Glomerular endothelial cell (primary cell): ENCODE measurements around the gene IGFBPL1. TPM values are rescaled to one million over a fixed set of nuclear protein-coding genes. Genes with fewer than 3 reads are reported as not detected.
"Not testable (repeated sequence)": the region's sequence is repeated elsewhere in the genome, so short reads cannot be mapped to it uniquely, and the experiment has no call there.

Source experiments
- DNase-seq: peaks from one replicate; pipeline ENCODE4 v3.0.0-alpha.2; 2011; ENCODE audit warnings: low read depth, low spot score; ENCODE audit errors: extremely low read depth
- total RNA-seq: library from RNA; depleted of rRNA; stranded (reverse); fragments of >200 nt; gene quantifications from 2 replicates; pipeline ENCODE4 v1.2.3, GENCODE V29; 2015

IGFBPL1 gene
- total RNA-seq, 1 donor from 2014 or later: 0.35 TPM

- DNase-seq: no peak
Observed at GRCh38 chr9:38401994-38402393, 22.3 kb downstream of the IGFBPL1 start.

DNA sequence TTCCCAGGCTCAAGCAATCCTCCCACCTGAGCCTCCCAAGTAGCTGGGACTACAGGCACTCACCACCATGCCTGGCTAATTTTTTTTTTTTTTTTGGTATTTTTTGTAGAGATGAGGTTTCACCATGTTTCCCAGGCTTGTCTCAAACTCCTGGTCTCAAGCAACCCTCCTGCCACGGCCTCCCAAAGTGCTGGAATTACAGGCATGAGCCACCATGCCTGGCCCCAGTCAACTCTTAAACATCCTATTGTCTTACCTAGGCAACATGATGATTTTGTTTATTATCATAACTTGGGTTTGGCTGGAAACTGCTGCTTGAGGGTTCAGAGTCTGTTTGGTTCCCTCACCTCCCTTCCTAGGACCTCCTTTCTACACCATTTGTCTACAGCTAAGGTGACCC is 25.1 kb downstream of the IGFBPL1 start:
- not testable (repeated sequence) for DNase-seq

- DNase-seq: no peak
Observed at GRCh38 chr9:38396371-38396671, 27.9 kb downstream of the IGFBPL1 start.

- DNase-seq: no peak
Observed at GRCh38 chr9:38395653-38396370, 28.4 kb downstream of the IGFBPL1 start.

- DNase-seq: no peak
Observed at GRCh38 chr9:38394416-38394815, 29.8 kb downstream of the IGFBPL1 start.

- DNase-seq: no peak
Observed at GRCh38 chr9:38393128-38393796, 31.0 kb downstream of the IGFBPL1 start.

DNA sequence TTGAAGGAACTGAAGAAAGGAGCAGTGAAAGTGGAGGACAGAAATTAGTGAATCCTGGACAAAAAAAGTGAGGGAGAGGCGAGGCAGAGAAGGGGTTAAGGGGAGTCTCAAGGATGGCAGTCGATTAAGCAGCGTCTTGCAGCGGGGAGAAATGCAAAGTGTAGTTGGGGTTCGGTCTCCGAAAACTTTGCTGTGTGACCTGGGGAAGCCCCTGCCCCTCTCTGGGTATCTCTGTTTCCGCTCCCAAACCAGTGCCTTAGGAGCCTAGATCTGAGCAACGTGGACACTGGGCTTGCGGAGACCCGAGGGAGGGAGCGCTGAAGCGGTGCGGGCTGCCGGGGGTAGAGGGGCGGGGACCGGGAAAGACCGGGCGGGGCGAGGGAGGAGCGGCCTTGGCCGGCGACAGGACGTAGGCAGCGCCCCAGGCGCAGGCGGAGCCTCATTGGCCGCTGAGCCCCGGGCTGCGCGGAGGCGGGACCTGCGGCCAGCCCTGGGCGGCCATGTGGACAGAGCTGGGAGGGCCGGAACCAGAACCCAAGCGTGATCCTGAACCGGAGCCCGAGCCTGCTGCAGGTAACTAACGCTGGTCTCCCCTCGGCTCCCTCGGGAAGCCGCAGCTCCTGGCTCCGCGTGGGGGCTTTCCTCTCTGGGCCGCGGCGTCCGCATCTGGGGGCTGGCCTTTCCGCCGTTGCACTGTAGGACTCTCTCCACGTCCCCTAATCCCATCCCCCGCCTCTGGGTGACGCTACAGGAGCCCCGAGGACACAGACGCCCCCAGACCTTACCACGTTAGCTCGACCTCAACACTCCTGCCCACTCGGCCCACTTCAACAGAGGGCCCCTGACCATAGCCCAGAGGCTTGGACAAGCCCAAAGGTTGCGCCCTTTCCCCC is 31.8 kb downstream of the IGFBPL1 start, which contains the start of gene ALDH1B1:
Gene ALDH1B1, plus strand, starts transcription at position 468 of the 893 bp plus-strand sequence. CDS start 3,047 bp downstream, outside the sequence.
- peak; percentile 12 for DNase-seq

DNA sequence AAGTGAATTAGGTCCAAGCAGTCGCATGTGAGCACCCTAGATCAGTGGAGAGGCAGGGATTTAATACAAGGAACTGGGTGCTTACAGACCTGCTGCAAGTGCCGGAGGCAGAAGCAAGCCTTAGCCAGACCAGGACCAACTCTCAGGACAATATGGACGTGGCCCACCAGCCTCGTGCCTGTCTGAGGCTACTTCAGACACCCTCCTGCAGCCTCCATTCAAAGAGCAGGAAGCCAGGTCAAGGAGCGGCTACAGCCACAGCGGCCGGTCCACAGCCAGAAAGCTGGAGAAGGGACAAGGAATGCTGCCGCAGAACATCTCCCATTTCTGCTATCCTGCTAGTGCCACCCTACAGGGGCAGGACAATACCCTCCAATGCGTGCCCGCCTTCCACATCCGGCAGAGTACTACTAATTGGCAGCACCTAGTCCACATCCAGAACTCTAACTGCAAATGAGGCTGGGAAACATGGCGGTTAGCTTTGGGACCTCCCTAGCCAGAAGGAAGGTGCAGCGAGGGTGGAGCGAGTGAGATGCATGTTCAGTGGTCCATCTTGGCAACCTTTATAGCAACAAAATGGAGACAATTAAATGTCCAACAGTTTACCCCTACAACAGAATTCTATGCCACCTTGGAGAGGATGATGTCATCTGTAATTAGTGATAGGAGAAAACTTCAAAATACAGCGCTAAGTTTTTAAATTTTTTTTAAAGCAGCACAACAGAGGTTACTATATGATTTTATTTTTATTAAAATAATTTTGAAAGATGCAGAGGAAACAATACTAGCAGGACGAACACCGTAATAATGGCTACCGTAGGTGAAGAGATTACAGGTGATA is 32.8 kb downstream of the IGFBPL1 start:
- DNase-seq: no peak

GRCh38 chr9:38390851-38391250 is 33.4 kb downstream of the IGFBPL1 start:
- no peak for DNase-seq

- DNase-seq: no peak
Observed at GRCh38 chr9:38390442-38390841, 33.8 kb downstream of the IGFBPL1 start.

DNA sequence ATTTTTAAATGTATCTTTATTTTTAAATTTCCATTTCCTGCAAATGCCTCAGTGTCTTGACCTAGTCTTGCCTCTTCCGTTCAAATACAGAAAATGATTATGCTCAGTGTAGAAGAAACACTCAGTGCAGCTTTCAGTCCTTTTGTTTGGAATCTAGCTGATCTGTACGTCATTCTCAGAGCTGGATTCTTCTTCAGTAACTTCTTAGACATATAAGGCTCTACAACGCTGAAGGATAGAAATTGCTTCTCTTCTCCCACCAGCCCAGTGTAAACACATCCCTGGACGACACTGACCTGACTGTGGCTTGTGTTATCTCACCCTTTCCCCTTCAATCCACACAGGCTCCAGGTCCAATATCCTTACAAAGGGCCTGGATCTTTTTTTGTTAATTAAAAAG is 34.9 kb downstream of the IGFBPL1 start:
- no peak for DNase-seq

DNA sequence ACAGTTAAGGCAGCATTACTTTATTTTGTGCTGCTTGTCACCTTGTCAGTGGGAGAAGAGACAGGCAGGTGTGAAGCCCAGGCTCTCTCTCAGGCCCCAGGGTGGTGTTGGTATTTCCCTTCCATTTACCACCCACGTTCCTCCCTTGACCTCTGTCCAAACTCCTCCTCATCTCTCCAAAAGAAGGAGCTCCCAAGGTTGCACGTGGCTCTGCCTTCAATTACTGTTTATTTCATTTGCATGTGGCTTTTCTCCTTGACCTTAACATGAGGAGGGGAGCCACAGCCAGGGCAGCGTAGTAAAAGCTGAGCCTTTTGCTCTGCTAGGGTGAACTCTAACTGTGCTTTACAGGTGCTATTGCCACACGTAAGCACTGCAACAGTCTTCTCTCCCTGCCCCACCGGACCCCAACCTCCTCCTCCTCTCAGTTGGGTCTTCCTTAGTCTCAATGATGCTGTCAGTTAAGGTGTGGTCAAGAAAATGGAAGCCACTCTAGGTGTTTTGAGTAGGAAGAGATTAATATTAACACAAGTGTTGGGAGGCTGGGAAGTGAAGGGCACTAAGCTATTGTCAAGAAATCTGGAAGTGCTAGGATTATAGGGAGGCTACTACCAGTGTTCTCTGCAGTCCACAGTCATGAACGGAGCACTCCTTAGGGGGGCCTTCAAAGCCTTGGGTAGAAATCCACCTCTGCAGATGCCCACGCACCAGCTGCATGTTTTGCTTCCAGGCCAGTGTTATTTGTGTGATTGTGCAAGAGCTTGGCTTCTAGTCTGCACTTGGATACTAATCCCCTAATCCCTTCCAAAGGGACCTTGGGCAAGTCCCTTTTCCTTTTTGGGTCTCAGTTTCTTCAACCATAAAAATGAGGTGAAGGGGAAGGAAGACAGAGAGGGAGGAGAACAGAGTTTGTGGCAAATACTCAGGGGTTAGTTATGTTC is 35.7 kb downstream of the IGFBPL1 start:
- no peak for DNase-seq

DNA sequence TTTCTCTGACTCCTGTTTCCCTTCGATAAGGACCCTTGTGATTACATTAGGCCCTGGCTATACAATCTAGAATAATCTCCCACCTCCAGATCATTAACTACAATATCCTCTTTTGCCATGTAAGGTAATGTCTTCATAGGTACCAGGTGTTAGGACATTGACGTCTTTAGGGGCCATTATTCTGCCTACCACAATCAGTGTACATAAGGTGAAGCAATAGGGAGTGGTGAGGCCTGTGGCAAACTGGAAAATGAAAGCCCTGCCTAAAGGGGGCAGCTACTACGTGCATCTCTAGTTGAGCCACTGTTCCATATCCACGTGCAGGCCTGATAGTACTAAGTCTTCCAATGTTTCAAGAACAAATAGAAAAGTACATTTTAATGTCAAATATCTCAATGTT is 36.5 kb downstream of the IGFBPL1 start:
- DNase-seq: no peak

DNA sequence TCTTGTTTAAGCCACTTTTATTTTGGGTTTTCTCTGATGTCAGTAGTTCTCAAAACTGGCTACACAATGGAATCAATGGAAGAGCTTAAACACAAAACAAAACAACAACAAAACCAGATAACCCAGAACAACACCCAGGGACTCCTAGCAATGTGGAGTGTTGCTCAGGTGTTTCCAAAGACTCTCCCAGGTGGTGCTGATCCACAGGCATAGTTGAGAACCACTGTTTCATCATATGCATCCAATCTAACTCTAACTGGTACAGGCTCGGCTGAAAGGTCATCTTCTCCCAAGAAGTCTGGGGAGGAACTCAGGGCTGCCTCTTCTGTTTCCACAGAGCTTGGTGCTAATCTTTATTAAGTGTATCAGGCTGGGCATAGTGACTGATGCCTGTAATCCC is 37.2 kb downstream of the IGFBPL1 start:
- DNase-seq: no peak

- no peak for DNase-seq
Observed at GRCh38 chr9:38386319-38386895, 37.8 kb downstream of the IGFBPL1 start.

DNA sequence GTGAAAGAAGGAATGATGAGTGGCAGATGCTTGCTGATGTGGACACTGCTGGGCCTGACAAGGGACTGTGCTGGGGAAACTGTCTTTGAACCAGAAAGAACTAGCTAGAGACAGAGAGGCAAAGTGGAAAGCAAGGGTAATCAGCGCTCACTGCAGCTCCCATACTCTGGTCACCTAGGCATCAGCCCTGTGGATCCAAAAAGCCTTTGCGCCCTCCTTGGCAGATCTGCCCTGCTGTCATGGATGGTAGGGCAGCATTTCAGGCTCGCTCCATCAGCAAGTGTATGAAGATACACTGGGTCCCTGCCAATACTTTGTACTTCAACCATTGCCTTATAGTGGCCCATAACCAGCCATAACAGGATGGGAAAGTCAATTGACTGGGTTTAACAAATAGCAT is 38.4 kb downstream of the IGFBPL1 start:
- DNase-seq: no peak

- no peak for DNase-seq
Observed at GRCh38 chr9:38384990-38385848, 39.0 kb downstream of the IGFBPL1 start.

- DNase-seq: no peak
Observed at GRCh38 chr9:38382141-38382540, 42.1 kb downstream of the IGFBPL1 start.
